ENCODE results near the gene PPM1K. TPM values are rescaled to one million over a fixed set of nuclear protein-coding genes. Genes with fewer than 3 reads are reported as not detected.

The PPM1K gene
- 22.8 TPM for total RNA-seq

DNA sequence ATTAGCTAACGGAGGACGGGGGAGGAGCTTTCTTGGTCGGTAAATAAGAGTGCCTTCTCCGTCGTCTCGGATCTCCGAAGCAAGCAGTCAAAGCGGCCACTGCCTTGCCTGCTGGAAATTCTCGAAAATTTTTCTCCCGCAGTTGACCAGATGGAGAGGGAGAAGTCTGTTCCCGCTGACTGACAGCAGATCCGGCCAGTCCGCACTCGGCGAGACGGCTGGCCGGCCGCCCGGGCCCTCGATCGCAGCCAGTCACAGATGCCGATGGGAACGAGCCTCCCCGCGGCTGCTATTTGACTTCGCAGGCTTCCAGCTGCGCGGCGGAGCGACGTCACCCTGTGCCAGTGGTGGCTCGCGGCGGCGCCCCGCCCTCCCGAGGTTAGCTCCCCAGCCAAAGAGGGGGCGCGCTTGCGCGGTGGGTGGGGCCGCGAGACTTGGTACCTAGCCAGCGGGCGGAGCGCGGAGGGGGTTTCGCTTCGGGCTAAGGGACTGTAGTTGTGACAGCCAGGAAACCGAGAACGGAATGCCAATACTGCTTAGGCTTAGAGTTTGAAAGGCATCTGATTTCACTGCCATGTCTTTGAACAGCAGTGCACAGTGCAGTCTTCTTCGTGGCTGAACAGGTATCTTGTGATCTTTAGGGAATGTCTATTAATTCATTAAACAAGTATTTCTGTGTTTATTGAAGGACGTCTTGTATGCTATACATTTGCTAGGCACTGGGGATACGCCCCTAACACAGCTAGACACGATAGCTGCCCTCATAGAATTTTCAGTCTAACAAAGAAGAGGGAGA is at the start of gene PPM1K:
TSS of gene PPM1K (minus strand) at position 123 of the 796 bp plus-strand sequence. CDS start 5,978 bp downstream, outside the sequence.
- intact Hi-C loops (cut with DNase I) = no loop called here
- TF ChIP-seq, protein P1, sequence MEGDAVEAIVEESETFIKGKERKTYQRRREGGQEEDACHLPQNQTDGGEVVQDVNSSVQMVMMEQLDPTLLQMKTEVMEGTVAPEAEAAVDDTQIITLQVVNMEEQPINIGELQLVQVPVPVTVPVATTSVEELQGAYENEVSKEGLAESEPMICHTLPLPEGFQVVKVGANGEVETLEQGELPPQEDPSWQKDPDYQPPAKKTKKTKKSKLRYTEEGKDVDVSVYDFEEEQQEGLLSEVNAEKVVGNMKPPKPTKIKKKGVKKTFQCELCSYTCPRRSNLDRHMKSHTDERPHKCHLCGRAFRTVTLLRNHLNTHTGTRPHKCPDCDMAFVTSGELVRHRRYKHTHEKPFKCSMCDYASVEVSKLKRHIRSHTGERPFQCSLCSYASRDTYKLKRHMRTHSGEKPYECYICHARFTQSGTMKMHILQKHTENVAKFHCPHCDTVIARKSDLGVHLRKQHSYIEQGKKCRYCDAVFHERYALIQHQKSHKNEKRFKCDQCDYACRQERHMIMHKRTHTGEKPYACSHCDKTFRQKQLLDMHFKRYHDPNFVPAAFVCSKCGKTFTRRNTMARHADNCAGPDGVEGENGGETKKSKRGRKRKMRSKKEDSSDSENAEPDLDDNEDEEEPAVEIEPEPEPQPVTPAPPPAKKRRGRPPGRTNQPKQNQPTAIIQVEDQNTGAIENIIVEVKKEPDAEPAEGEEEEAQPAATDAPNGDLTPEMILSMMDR (IDR thresholded peaks at IDR 0.05) = no peak
- peak in 1 of 2 donors; percentile 95 for TF ChIP-seq POLR2A (IDR thresholded peaks at IDR 0.05)
- peak; percentile 95 to 97 for TF ChIP-seq POLR2AphosphoS5 (IDR thresholded peaks at IDR 0.05; ENCODE audit: insufficient read depth in 1 of 2, low read depth in 1 of 2)
- peak in 1 of 2 donors; percentile 99 for DNase-seq (ENCODE audit: extremely low spot score in 2 of 2)
- Histone ChIP-seq H3K4me3 (peak within 1 kb of the TSS; percentile 82 to 97), H3K36me3 (no peaks in the 10 kb centered on the region), H3K4me1 (peaks cover 32% of the 10 kb centered on the region), H3K9me3 (no peaks in the 10 kb centered on the region), H3K27me3 (no peaks in the 10 kb centered on the region), H3K27ac (peak within 1 kb of the TSS; percentile 100)

GRCh38 chr4:88333741-88334405 is 49.5 kb upstream of the PPM1K start:
- intact Hi-C loops (cut with DNase I) = no loop called here
- TF ChIP-seq, protein P1 (IDR thresholded peaks at IDR 0.05) = no peak
- peak in 1 of 2 donors; percentile 72 for TF ChIP-seq POLR2AphosphoS5 (IDR thresholded peaks at IDR 0.05; ENCODE audit: insufficient read depth in 1 of 2, low read depth in 1 of 2)
- Histone ChIP-seq H3K36me3 (no peaks in the 10 kb centered on the region), H3K4me1 (peaks cover 13% of the 10 kb centered on the region), H3K27me3 (no peaks in the 10 kb centered on the region), H3K27ac (peak overlapping the region; percentile 60), H3K4me3 (no peak overlapping the region), H3K9me3 (no peaks in the 10 kb centered on the region)
- DNase-seq (ENCODE audit: extremely low spot score in 2 of 2) = no peak

DNA sequence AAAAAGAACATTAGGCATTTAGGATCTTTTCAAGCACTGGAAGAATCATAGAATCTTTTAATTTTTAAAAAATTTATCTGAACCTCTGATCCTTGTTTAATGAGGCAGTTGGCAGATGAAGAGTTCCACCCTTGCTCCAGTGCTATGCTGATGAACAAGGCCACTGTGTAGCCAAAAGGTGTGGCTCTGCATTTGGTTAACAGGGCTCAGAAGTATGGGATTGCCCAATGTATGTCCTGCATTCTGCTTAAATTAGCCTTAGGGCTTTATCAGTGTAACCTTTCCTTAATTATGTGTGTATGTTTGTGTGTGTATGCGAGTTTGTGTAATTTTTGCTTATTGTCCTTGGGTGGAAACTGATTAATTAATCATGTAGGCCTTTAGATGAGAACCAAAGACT is 43.3 kb upstream of the PPM1K start:
- Histone ChIP-seq H3K4me1 (no peaks in the 10 kb centered on the region), H3K4me3 (no peak overlapping the region), H3K36me3 (no peaks in the 10 kb centered on the region), H3K27me3 (no peaks in the 10 kb centered on the region), H3K9me3 (no peaks in the 10 kb centered on the region), H3K27ac (no peak overlapping the region)
- no peak for DNase-seq (ENCODE audit: extremely low spot score in 2 of 2)
- intact Hi-C loops (cut with DNase I) = no loop called here
- TF ChIP-seq POLR2AphosphoS5 (IDR thresholded peaks at IDR 0.05; ENCODE audit: insufficient read depth in 1 of 2, low read depth in 1 of 2) = no peak
- TF ChIP-seq POLR2A (IDR thresholded peaks at IDR 0.05) = no peak
- TF ChIP-seq, protein P1 (IDR thresholded peaks at IDR 0.05) = no peak

- no peak for TF ChIP-seq POLR2AphosphoS5 (IDR thresholded peaks at IDR 0.05; ENCODE audit: insufficient read depth in 1 of 2, low read depth in 1 of 2)
- TF ChIP-seq, protein P1 (IDR thresholded peaks at IDR 0.05) = no peak
- TF ChIP-seq POLR2A (IDR thresholded peaks at IDR 0.05) = no peak
- H3K27me3 ChIP-seq = no peaks in the 10 kb centered on the region
- intact Hi-C loops (cut with DNase I) = no loop called here
- no peaks in the 10 kb centered on the region for H3K36me3 ChIP-seq
- no peak for DNase-seq (ENCODE audit: extremely low spot score in 2 of 2)
- peaks cover 6% of the 10 kb centered on the region for H3K4me1 ChIP-seq
- peak overlapping the region; percentile 51 for H3K27ac ChIP-seq
- H3K4me3 ChIP-seq = no peak overlapping the region
- no peaks in the 10 kb centered on the region for H3K9me3 ChIP-seq
Measured at GRCh38 chr4:88320780-88321373, 36.5 kb upstream of the PPM1K start.
